ENCODE measurements around the gene CDK17. TPM values are rescaled to one million over a fixed set of nuclear protein-coding genes. Genes with fewer than 3 reads are reported as not detected.
A peak's percentile ranks its signal among the peaks of the same experiment; 100 is the strongest.

CDK17 gene
- total and polyA plus RNA-seq, 11 donors: 6.7 to 31.7 (median 22.9) TPM

DNA sequence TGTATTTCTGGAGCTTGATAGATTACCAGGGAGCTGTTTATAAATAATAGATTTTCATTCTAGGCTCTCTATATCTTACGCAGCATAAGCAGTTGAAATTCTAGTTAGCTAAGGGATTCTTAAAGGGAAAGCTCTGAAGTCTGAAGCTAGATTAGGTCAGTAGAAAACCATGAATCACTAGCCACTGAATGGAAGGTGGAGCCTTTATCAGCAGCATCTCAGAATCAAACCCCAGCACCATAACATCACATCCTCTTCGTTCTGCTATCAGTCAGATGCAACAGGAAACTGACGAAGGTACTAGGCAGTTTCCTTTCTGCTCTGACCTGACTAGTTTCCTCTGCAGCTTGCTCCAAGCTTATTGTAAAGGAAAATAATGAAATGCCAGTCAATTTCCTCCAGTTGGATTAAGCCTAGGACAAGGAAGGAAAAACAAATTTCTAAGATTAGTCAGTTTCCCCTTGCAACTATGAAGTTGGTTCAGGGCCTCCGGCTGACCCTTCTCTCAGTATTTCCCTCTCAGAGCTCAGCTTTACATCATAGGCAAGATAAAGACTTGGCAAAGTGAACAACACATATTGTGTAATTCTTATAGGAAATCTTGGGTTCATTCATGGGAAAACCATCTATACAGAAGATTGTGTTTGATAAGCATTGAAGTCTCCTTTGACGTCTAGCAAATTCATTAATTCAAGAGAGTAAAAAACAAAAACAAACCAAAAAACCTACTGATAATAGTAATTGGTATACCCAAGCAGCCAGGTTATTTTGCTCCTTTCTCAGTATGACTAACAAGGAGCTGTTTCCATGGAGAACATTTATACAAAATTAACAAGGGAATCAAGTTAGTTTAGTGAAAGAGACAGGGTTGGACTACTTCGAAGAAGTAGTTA, 45.7 kb upstream of the CDK17 start:
- no peaks in the 10 kb centered on the region for H3K27me3 ChIP-seq
- H3K36me3 ChIP-seq: no peaks in the 10 kb centered on the region
- intact Hi-C loops (cut with DNase I): loop anchor here in 1 of 10 donors (5.0 kb wide), 1 partner anchor 56 kb away; no protein-coding TSS in a partner anchor
- WGBS, 4 donors: 41 to 55% (median 47%) methylated on average over 6 of the region's 6 CpGs
- H3K9me3 ChIP-seq: no peaks in the 10 kb centered on the region
- ATAC-seq: peak; percentile 91 to 96 (median 93)
- H3K4me3 ChIP-seq: peak overlapping the region in 1 of 12 donors; percentile 4
- H3K27ac ChIP-seq: peak overlapping the region; percentile 66 to 91 (median 84)
- TF ChIP-seq CTCF (IDR thresholded peaks at IDR 0.05) (no peak), POLR2A (IDR thresholded peaks at IDR 0.05) (no peak)
- peaks cover 0 to 26% (median 9%) of the 10 kb centered on the region in 12 donors for H3K4me1 ChIP-seq
- peak in 2 of 5 donors; percentile 38 to 52 for DNase-seq

DNA sequence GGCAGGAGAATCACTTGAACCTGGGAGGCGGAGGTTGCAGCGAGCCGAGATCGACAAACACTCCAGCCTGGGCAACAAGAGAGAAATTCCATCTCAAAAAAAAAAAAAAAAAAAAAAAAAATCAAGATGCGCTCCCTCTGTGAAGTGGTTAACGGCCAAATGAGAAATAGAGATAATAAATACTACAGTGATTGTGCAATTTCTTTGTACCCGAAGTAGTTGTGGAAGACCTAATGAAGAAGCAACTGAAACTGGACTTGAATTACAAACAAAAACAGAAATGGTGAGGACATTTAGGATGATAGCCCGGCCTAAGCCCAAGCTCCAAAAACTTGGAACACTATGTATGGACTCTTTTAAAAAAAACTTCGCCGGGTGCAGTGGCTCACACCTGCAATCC, 44.2 kb upstream of the CDK17 start:
- no peak for TF ChIP-seq CTCF (IDR thresholded peaks at IDR 0.05)
- no peak for TF ChIP-seq POLR2A (IDR thresholded peaks at IDR 0.05)
- DNase-seq (no peak), ATAC-seq (no peak)
- Histone ChIP-seq H3K9me3 (no peaks in the 10 kb centered on the region), H3K27ac (peak overlapping the region in 10 of 12 donors; percentile 66 to 91 (median 86)), H3K4me3 (no peak overlapping the region), H3K27me3 (no peaks in the 10 kb centered on the region), H3K4me1 (peaks cover 0 to 26% (median 9%) of the 10 kb centered on the region in 12 donors), H3K36me3 (no peaks in the 10 kb centered on the region)
- intact Hi-C loops (cut with DNase I): no loop called here
- WGBS, 4 donors: 96 to 97% (median 97%) methylated on average over 10 of the region's 10 CpGs

DNA sequence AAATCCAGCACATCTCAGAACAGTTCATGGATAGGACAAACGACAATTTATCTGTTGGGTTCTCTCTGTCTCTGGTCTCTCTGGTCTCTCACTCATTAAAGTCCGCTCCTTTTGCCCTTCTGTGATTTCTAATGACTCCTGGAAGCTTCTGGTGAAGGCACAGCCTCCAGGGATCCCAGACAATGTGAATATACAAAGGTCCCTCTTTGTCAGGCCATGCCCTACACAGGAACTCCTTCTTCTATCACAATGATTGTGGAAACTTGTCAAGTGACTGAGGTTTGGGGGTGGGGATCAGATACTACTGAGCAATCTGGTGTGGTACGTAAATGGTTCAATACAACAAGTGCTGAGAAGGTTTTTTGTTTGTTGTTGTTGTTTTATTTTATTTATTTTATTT, 42.7 kb upstream of the CDK17 start:
- H3K9me3 ChIP-seq: no peaks in the 10 kb centered on the region
- no peak for DNase-seq
- TF ChIP-seq POLR2A (IDR thresholded peaks at IDR 0.05) (no peak), CTCF (IDR thresholded peaks at IDR 0.05) (no peak)
- H3K36me3 ChIP-seq: no peaks in the 10 kb centered on the region
- no peak for ATAC-seq
- no peaks in the 10 kb centered on the region for H3K27me3 ChIP-seq
- no peak overlapping the region for H3K27ac ChIP-seq
- intact Hi-C loops (cut with DNase I): no loop called here
- no peak overlapping the region for H3K4me3 ChIP-seq
- WGBS, 4 donors: 85 to 92% (median 90%) methylated on average over 3 of the region's 3 CpGs
- H3K4me1 ChIP-seq: peaks cover 0 to 26% (median 9%) of the 10 kb centered on the region in 12 donors

GRCh38 chr12:96441816-96442215, 41.6 kb upstream of the CDK17 start:
- 52 to 57% (median 55%) methylated on average over 3 of the region's 3 CpGs for WGBS, 4 donors
- Histone ChIP-seq H3K27me3 (no peaks in the 10 kb centered on the region), H3K36me3 (no peaks in the 10 kb centered on the region), H3K27ac (no peak overlapping the region), H3K9me3 (no peaks in the 10 kb centered on the region), H3K4me1 (peaks cover 0 to 22% (median 7%) of the 10 kb centered on the region in 12 donors), H3K4me3 (no peak overlapping the region)
- no peak for TF ChIP-seq CTCF (IDR thresholded peaks at IDR 0.05)
- no peak for TF ChIP-seq POLR2A (IDR thresholded peaks at IDR 0.05)
- no peak for ATAC-seq
- DNase-seq: no peak
- intact Hi-C loops (cut with DNase I): no loop called here
